Epithelial cell of esophagus (primary cell): ENCODE results near the gene CMTM4.

ENCODE experiments used
- DNase-seq: peaks from one replicate; pipeline ENCODE4 v3.0.0; 2010; ENCODE audit warnings: low read depth
- H3K4me3 ChIP-seq: 2 replicates; pipeline ENCODE4 v1.5.1; 2011; ENCODE audit warnings: mild to moderate bottlenecking, low read length, control low read depth
- CTCF ChIP-seq: IDR thresholded peaks from 2 replicates; pipeline ENCODE4 v1.5.1; 2011; ENCODE audit warnings: low read depth, mild to moderate bottlenecking, low read length, control low read depth, inconsistent platforms; ENCODE audit not compliant: insufficient read depth; ENCODE audit errors: missing control alignments

Gene CMTM4

GRCh38 chr16:66717112-66717675 is 20.7 kb upstream of the CMTM4 start:
- H3K4me3 ChIP-seq: no peak overlapping the region
- DNase-seq: peak; percentile 34
- peak; percentile 34 for TF ChIP-seq CTCF

GRCh38 chr16:66714654-66715307 is 18.2 kb upstream of the CMTM4 start:
- no peak for TF ChIP-seq CTCF
- H3K4me3 ChIP-seq: no peak overlapping the region

GRCh38 chr16:66714062-66714461 is 17.5 kb upstream of the CMTM4 start:
- DNase-seq: peak; percentile 24
- no peak overlapping the region for H3K4me3 ChIP-seq
- TF ChIP-seq CTCF: no peak

More at GRCh38 chr16:66714654-66715307, 18.2 kb upstream of the CMTM4 start:
- peak; percentile 65 for DNase-seq

GRCh38 chr16:66713076-66713475 is 16.5 kb upstream of the CMTM4 start:
- no peak for DNase-seq
- H3K4me3 ChIP-seq: no peak overlapping the region
- no peak for TF ChIP-seq CTCF

GRCh38 chr16:66712512-66712911 is 16.0 kb upstream of the CMTM4 start:
- no peak overlapping the region for H3K4me3 ChIP-seq
- TF ChIP-seq CTCF: no peak
- DNase-seq: no peak

GRCh38 chr16:66711581-66711980 is 15.0 kb upstream of the CMTM4 start:
- no peak overlapping the region for H3K4me3 ChIP-seq
- no peak for TF ChIP-seq CTCF
- no peak for DNase-seq

GRCh38 chr16:66706506-66706880 is 9.9 kb upstream of the CMTM4 start:
- DNase-seq: no peak
- H3K4me3 ChIP-seq: no peak overlapping the region
- no peak for TF ChIP-seq CTCF
